ENCODE results near the gene LRRC71. TPM values are rescaled to one million over a fixed set of nuclear protein-coding genes. Genes with fewer than 3 reads are reported as not detected.

Gene LRRC71
- total RNA-seq, 2 donors from 2014 or later, result not detected

- Mint-ChIP-seq H3K36me3 (ENCODE audit: low read depth) (peaks cover 15% of the 10 kb centered on the region), H3K4me3 (no peak overlapping the region), H3K27me3 (no peaks in the 10 kb centered on the region), H3K27ac (no peak overlapping the region), H3K4me1 (peaks cover 32% of the 10 kb centered on the region)
- DNase-seq (no peak), ATAC-seq (no peak)
- no peaks in the 10 kb centered on the region for H3K9me3 ChIP-seq (ENCODE audit: control insufficient read depth, low read length, poor library complexity, severe bottlenecking)
Measured at GRCh38 chr1:156959414-156959813, 39.0 kb downstream of the LRRC71 start.

- no peak overlapping the region for H3K4me3 Mint-ChIP-seq
- H3K27ac Mint-ChIP-seq, result no peak overlapping the region
- peaks cover 12% of the 10 kb centered on the region for H3K36me3 Mint-ChIP-seq (ENCODE audit: low read depth)
- no peak for ATAC-seq
- DNase-seq, result no peak
- peaks cover 31% of the 10 kb centered on the region for H3K4me1 Mint-ChIP-seq
- no peaks in the 10 kb centered on the region for H3K27me3 Mint-ChIP-seq
- H3K9me3 ChIP-seq (ENCODE audit: control insufficient read depth, low read length, poor library complexity, severe bottlenecking), result no peaks in the 10 kb centered on the region
Measured at GRCh38 chr1:156959925-156960324, 39.5 kb downstream of the LRRC71 start.

GRCh38 chr1:156961709-156962108, 41.3 kb downstream of the LRRC71 start:
- peak; percentile 87 for ATAC-seq
- peak in 1 of 3 donors; percentile 21 for DNase-seq
- Mint-ChIP-seq H3K27ac (no peak overlapping the region), H3K36me3 (ENCODE audit: low read depth) (peaks cover 12% of the 10 kb centered on the region), H3K4me1 (peaks cover 31% of the 10 kb centered on the region), H3K27me3 (no peaks in the 10 kb centered on the region), H3K4me3 (peak overlapping the region; percentile 86)
- no peaks in the 10 kb centered on the region for H3K9me3 ChIP-seq (ENCODE audit: control insufficient read depth, low read length, poor library complexity, severe bottlenecking)

GRCh38 chr1:156963621-156964020, 43.2 kb downstream of the LRRC71 start:
- peak overlapping the region; percentile 86 for H3K4me3 Mint-ChIP-seq
- peak overlapping the region; percentile 79 for H3K27ac Mint-ChIP-seq
- ATAC-seq (peak; percentile 74), DNase-seq (no peak)
- peaks cover 8% of the 10 kb centered on the region for H3K36me3 Mint-ChIP-seq (ENCODE audit: low read depth)
- H3K27me3 Mint-ChIP-seq, result peaks cover 11% of the 10 kb centered on the region
- no peaks in the 10 kb centered on the region for H3K9me3 ChIP-seq (ENCODE audit: control insufficient read depth, low read length, poor library complexity, severe bottlenecking)
- H3K4me1 Mint-ChIP-seq, result peaks cover 25% of the 10 kb centered on the region

- DNase-seq (no peak), ATAC-seq (no peak)
- H3K36me3 Mint-ChIP-seq (ENCODE audit: low read depth), result peaks cover 6% of the 10 kb centered on the region
- H3K4me3 Mint-ChIP-seq, result peak overlapping the region; percentile 19
- H3K4me1 Mint-ChIP-seq, result peaks cover 22% of the 10 kb centered on the region
- H3K27ac Mint-ChIP-seq, result peak overlapping the region; percentile 79
- no peaks in the 10 kb centered on the region for H3K9me3 ChIP-seq (ENCODE audit: control insufficient read depth, low read length, poor library complexity, severe bottlenecking)
- peaks cover 18% of the 10 kb centered on the region for H3K27me3 Mint-ChIP-seq
Measured at GRCh38 chr1:156964441-156964840, 44.0 kb downstream of the LRRC71 start.

- Mint-ChIP-seq H3K27me3 (peaks cover 45% of the 10 kb centered on the region), H3K27ac (no peak overlapping the region), H3K4me1 (peaks cover 2% of the 10 kb centered on the region), H3K36me3 (ENCODE audit: low read depth) (peaks cover 13% of the 10 kb centered on the region), H3K4me3 (no peak overlapping the region)
- ATAC-seq (no peak), DNase-seq (no peak)
- no peaks in the 10 kb centered on the region for H3K9me3 ChIP-seq (ENCODE audit: control insufficient read depth, low read length, poor library complexity, severe bottlenecking)
Measured at GRCh38 chr1:156969496-156969895, 49.1 kb downstream of the LRRC71 start.

- DNase-seq (no peak), ATAC-seq (no peak)
- H3K4me1 Mint-ChIP-seq, result peaks cover 2% of the 10 kb centered on the region
- no peaks in the 10 kb centered on the region for H3K9me3 ChIP-seq (ENCODE audit: control insufficient read depth, low read length, poor library complexity, severe bottlenecking)
- H3K27me3 Mint-ChIP-seq, result peaks cover 50% of the 10 kb centered on the region
- peaks cover 13% of the 10 kb centered on the region for H3K36me3 Mint-ChIP-seq (ENCODE audit: low read depth)
- no peak overlapping the region for H3K27ac Mint-ChIP-seq
- H3K4me3 Mint-ChIP-seq, result no peak overlapping the region
Measured at GRCh38 chr1:156970017-156970416, 49.6 kb downstream of the LRRC71 start.

GRCh38 chr1:156973417-156973816, 53.0 kb downstream of the LRRC71 start:
- ATAC-seq (no peak), DNase-seq (no peak)
- H3K27me3 Mint-ChIP-seq, result peaks cover 66% of the 10 kb centered on the region
- no peaks in the 10 kb centered on the region for H3K9me3 ChIP-seq (ENCODE audit: control insufficient read depth, low read length, poor library complexity, severe bottlenecking)
- no peak overlapping the region for H3K4me3 Mint-ChIP-seq
- H3K4me1 Mint-ChIP-seq, result peaks cover 3% of the 10 kb centered on the region
- no peak overlapping the region for H3K27ac Mint-ChIP-seq
- peaks cover 11% of the 10 kb centered on the region for H3K36me3 Mint-ChIP-seq (ENCODE audit: low read depth)

- no peaks in the 10 kb centered on the region for H3K9me3 ChIP-seq (ENCODE audit: control insufficient read depth, low read length, poor library complexity, severe bottlenecking)
- no peak for DNase-seq
- H3K4me3 Mint-ChIP-seq, result no peak overlapping the region
- H3K4me1 Mint-ChIP-seq, result peaks cover 7% of the 10 kb centered on the region
- H3K27me3 Mint-ChIP-seq, result peaks cover 66% of the 10 kb centered on the region
- ATAC-seq, result no peak
- H3K36me3 Mint-ChIP-seq (ENCODE audit: low read depth), result peaks cover 5% of the 10 kb centered on the region
- no peak overlapping the region for H3K27ac Mint-ChIP-seq
Measured at GRCh38 chr1:156975084-156975483, 54.7 kb downstream of the LRRC71 start.

- H3K4me3 Mint-ChIP-seq, result no peak overlapping the region
Measured at GRCh38 chr1:156980551-156980950, 60.1 kb downstream of the LRRC71 start.

More at GRCh38 chr1:156980551-156980950, 60.1 kb downstream of the LRRC71 start:
- Mint-ChIP-seq H3K4me1 (peaks cover 5% of the 10 kb centered on the region), H3K27ac (no peak overlapping the region), H3K36me3 (ENCODE audit: low read depth) (no peaks in the 10 kb centered on the region), H3K27me3 (peaks cover 71% of the 10 kb centered on the region)
- no peaks in the 10 kb centered on the region for H3K9me3 ChIP-seq (ENCODE audit: control insufficient read depth, low read length, poor library complexity, severe bottlenecking)
- ATAC-seq, result no peak
- DNase-seq, result no peak

Other genes with a start within 250 kb of the LRRC71 start
- gene NES, start 243.2 kb upstream of the LRRC71 start, total RNA-seq, result not detected
- gene CRABP2, start 215.0 kb upstream of the LRRC71 start, total RNA-seq, result 1 to 10 TPM; 1.5 to 4.5 TPM
- gene METTL25B, start 192.2 kb upstream of the LRRC71 start, total RNA-seq, result 10 to 100 TPM; 13.1 to 21.6 TPM
- 10 to 100 TPM; 41.4 to 54.2 TPM for gene ISG20L2, start 191.9 kb upstream of the LRRC71 start, total RNA-seq
- 10 to 100 TPM; 18.7 to 25.1 TPM for gene MRPL24, start 179.5 kb upstream of the LRRC71 start, total RNA-seq
- 100 to 1,000 TPM in 1 of 2 donors, 10 to 100 TPM in 1; 75.3 to 100 TPM for gene HDGF, start 169.0 kb upstream of the LRRC71 start, total RNA-seq
- gene PRCC, start 153.1 kb upstream of the LRRC71 start, total RNA-seq, result 10 to 100 TPM; 51.0 to 82.4 TPM
- gene SH2D2A, start 103.8 kb upstream of the LRRC71 start, total RNA-seq, result 100 to 1,000 TPM; 129 to 137 TPM
- gene INSRR, start 61.5 kb upstream of the LRRC71 start, total RNA-seq, result not detected
- gene NTRK1, start 59.8 kb upstream of the LRRC71 start, total RNA-seq, result under 1 TPM; 0.34 to 0.67 TPM
- 10 to 100 TPM in 1 of 2 donors, under 1 TPM in 1; 0.42 to 17.7 TPM for gene PEAR1, start 26.9 kb upstream of the LRRC71 start, total RNA-seq
- gene ARHGEF11, start 125.1 kb downstream of the LRRC71 start, total RNA-seq, result 10 to 100 TPM; 16.5 to 28.0 TPM
- under 1 TPM in 1 of 2 donors, not detected in 1; 0.15 TPM for gene ETV3L, start 179.2 kb downstream of the LRRC71 start, total RNA-seq
- 10 to 100 TPM; 74.0 to 78.2 TPM for gene ETV3, start 217.8 kb downstream of the LRRC71 start, total RNA-seq

Measured in T-helper 17 cell (primary cell).